ENCODE results near the gene TMEM169.
"Not testable (repeated sequence)": the region's sequence is repeated elsewhere in the genome, so short reads cannot be mapped to it uniquely, and the experiment has no call there.

TMEM169 gene

GRCh38 chr2:216134958-216135541, 53.3 kb downstream of the TMEM169 start:
- no peak for DNase-seq

GRCh38 chr2:216139884-216140283, 58.2 kb downstream of the TMEM169 start:
- no peak for DNase-seq

GRCh38 chr2:216141516-216141915, 59.8 kb downstream of the TMEM169 start:
- DNase-seq: not testable (repeated sequence)

- peak; percentile 24 for DNase-seq
These were observed 60.8 kb downstream of the TMEM169 start for GRCh38 chr2:216142540-216142939.

GRCh38 chr2:216144372-216144771, 62.7 kb downstream of the TMEM169 start:
- DNase-seq: no peak

- no peak for DNase-seq
These were observed 63.1 kb downstream of the TMEM169 start for GRCh38 chr2:216144857-216145256.

- DNase-seq: no peak
These were observed 64.9 kb downstream of the TMEM169 start for GRCh38 chr2:216146573-216146972.

GRCh38 chr2:216147172-216148131, 65.7 kb downstream of the TMEM169 start:
- DNase-seq: no peak

- DNase-seq: no peak
These were observed 67.3 kb downstream of the TMEM169 start for GRCh38 chr2:216148983-216149382.

- DNase-seq: no peak
These were observed 68.0 kb downstream of the TMEM169 start for GRCh38 chr2:216149741-216150140.

- DNase-seq: no peak
These were observed 69.8 kb downstream of the TMEM169 start for GRCh38 chr2:216151313-216152025.

Measured in activated CD8-positive, alpha-beta memory T cell treated with anti-CD3 and anti-CD28 coated beads, Interleukin-2, amount 50 U/mL, for 4 hours (primary cell).